HepG2 (cell line): ENCODE measurements around the gene MTG1. TPM values are rescaled to one million over a fixed set of nuclear protein-coding genes. Genes with fewer than 3 reads are reported as not detected.

Experiments
- ATAC-seq: fragments of 200-7000 bp; cut with Tn5 transposase; 3 replicates; pipeline ENCODE4 v1.9.1; 2020; ENCODE audit warnings: mild to moderate bottlenecking, moderate library complexity
- BruUV-seq: library from RNA; stranded (reverse); fragments of 400-500 nt; replicated peaks from 2 replicates; lab custom pipeline; 2021; lab: Mats Ljungman, UMichigan
- CTCF ChIA-PET: fragments of 300-600 bp; formaldehyde crosslinking; extraction: SDS; loops from one replicate; lab custom pipeline; 2021; ENCODE audit warnings: low total read pairs, inconsistent platforms, low intra/inter-chr PET ratio; lab: Yijun Ruan, JAX
- POLR2A ChIA-PET: fragments of 350-600 bp; sonication (Branson Sonifier 250); formaldehyde crosslinking; loops from one replicate; lab custom pipeline; 2020; ENCODE audit warnings: antibody characterized with exemption, inconsistent platforms; lab: Yijun Ruan, JAX
- DNase-seq: peaks from one replicate; pipeline ENCODE4 v3.0.0-alpha.2; 2015; ENCODE audit warnings: low spot score
- FAIRE-seq: peaks from 3 replicates; lab custom pipeline; 2011; peaks lifted over from hg19 to GRCh38; lab: Jason Lieb, UNC
- H2AFZ ChIP-seq: one replicate; pipeline ENCODE4 v1.6.1; 2011; ENCODE audit warnings: low read length, inconsistent platforms
- H3K27ac ChIP-seq: fragments of 300-600 bp; 3 replicates; pipeline ENCODE4 v1.8.0; 2011; ENCODE audit warnings: mixed run types, mild to moderate bottlenecking, mixed read lengths, low read length, inconsistent platforms; ENCODE audit not compliant: insufficient read depth; ENCODE audit errors: extremely low read length
- H3K27me3 ChIP-seq, 2 experiments: fragments of 200-600 bp in 1 of 2; 2 replicates in 1 of 2; 3 replicates in 1 of 2; pipeline versions ENCODE4 v1.6.0 to v1.8.0; 2011; ENCODE audit warnings: low read length in 2 of 2, mild to moderate bottlenecking in 2 of 2, moderate library complexity in 2 of 2, inconsistent platforms in 1 of 2; ENCODE audit not compliant: insufficient read depth in 2 of 2, control insufficient read depth in 1 of 2
- H3K36me3 ChIP-seq, 2 experiments: fragments of 200-600 bp in 1 of 2; replicated peaks in 1 of 2; 2 replicates in 1 of 2; 3 replicates in 1 of 2; pipeline versions ENCODE4 v1.5.1 to v1.8.0; 2011; ENCODE audit warnings: low read length in 2 of 2, inconsistent platforms in 1 of 2; ENCODE audit not compliant: insufficient read depth in 2 of 2, control insufficient read depth in 1 of 2
- H3K4me1 ChIP-seq: 2 replicates; pipeline ENCODE4 v1.5.1; 2012; ENCODE audit warnings: low read length, inconsistent platforms; ENCODE audit not compliant: insufficient read depth
- H3K4me2 ChIP-seq: 2 replicates; pipeline ENCODE4 v1.6.0; 2011; ENCODE audit warnings: low read depth, low read length, inconsistent platforms
- H3K4me3 ChIP-seq, 3 experiments: fragments of 200-600 bp in 1 of 3; sonication (generic), shearing (Covaris generic) in 1 of 3; replicated peaks in 1 of 3; 2 replicates each; pipeline ENCODE4 v1.5.1; 2011 to 2016; ENCODE audit warnings: low read length in 3 of 3, inconsistent platforms in 2 of 3, low read depth in 2 of 3, mild to moderate bottlenecking in 2 of 3, control low read depth in 1 of 3, mixed read lengths in 1 of 3; ENCODE audit not compliant: insufficient read depth in 1 of 3
- H3K79me2 ChIP-seq: one replicate; pipeline ENCODE4 v1.6.1; 2011; ENCODE audit warnings: low read length, inconsistent platforms; ENCODE audit not compliant: insufficient read depth
- H3K9ac ChIP-seq: 2 replicates; pipeline ENCODE4 v1.6.0; 2011; ENCODE audit warnings: mild to moderate bottlenecking, low read depth, low read length, inconsistent platforms; ENCODE audit not compliant: insufficient read depth
- H3K9me3 ChIP-seq: 2 replicates; pipeline ENCODE4 v1.5.1; 2012; ENCODE audit warnings: mild to moderate bottlenecking, low read length
- H4K20me1 ChIP-seq: 2 replicates; pipeline ENCODE4 v1.6.0; 2011; ENCODE audit warnings: inconsistent platforms, mild to moderate bottlenecking, low read length, moderate library complexity; ENCODE audit not compliant: insufficient read depth
- ARNTL ChIP-seq: sonication (generic); formaldehyde crosslinking; IDR thresholded peaks from 2 replicates; pipeline ENCODE4 v1.4.0; 2020; ENCODE audit warnings: mild to moderate bottlenecking, missing genetic modification reagents
- CHD4 ChIP-seq: fragments of 200-600 bp; sonication (generic); IDR thresholded peaks from 2 replicates; pipeline ENCODE4 v1.7.0; 2017; ENCODE audit warnings: mild to moderate bottlenecking, low read length, borderline replicate concordance
- EZH2 ChIP-seq: conservative IDR thresholded peaks from 2 replicates; pipeline ENCODE4 v1.6.1; 2012; ENCODE audit warnings: mild to moderate bottlenecking, low read depth, low read length, moderate library complexity
- RFX3 ChIP-seq: IDR thresholded peaks from 2 replicates; pipeline ENCODE4 v1.6.1; 2016; ENCODE audit warnings: missing biosample characterization, missing genetic modification reagents
- SP4 ChIP-seq: sonication (generic); formaldehyde crosslinking; IDR thresholded peaks from 2 replicates; pipeline ENCODE4 v1.8.1; 2023; ENCODE audit warnings: mild to moderate bottlenecking, missing genetic modification reagents
- ZNF468 ChIP-seq: sonication (generic); formaldehyde crosslinking; IDR thresholded peaks from 2 replicates; pipeline ENCODE4 v1.8.0; 2022; ENCODE audit warnings: mild to moderate bottlenecking, moderate library complexity, missing genetic modification reagents
- ZNF879 ChIP-seq: sonication (generic); formaldehyde crosslinking; IDR thresholded peaks from 2 replicates; pipeline ENCODE4 v1.8.1; 2023; ENCODE audit warnings: missing genetic modification reagents
- WGBS: methylation state at CpG from one replicate; pipeline ENCODE4 v1.1.6; 2017; ENCODE audit warnings: low lambda C conversion rate; 5-methylcytosine and 5-hydroxymethylcytosine counted together
- in situ Hi-C: cut with HindIII; loops from 2 replicates; pipeline ENCODE4 v1.10.0; 2017; ENCODE audit warnings: low pct_unique_long_range_greater_than_20kb; ENCODE audit not compliant: extremely low pct_ligation_motif_present
- intact Hi-C: fragments of 100-400 bp; cut with micrococcal nuclease; formaldehyde crosslinking; loops from one replicate; pipeline ENCODE4 v1.10.0; 2022; ENCODE audit not compliant: unreplicated experiment
- polyA plus RNA-seq, 8 experiments: library from polyadenylated mRNA; depleted of rRNA in 3 of 8; stranded (reverse) in 7 of 8; unstranded in 1 of 8; fragments of >200 nt; fragmentation: Illumina TruSeq in 4 of 8; extraction: Trizol in 4 of 8; gene quantifications; 2 replicates each; pipeline versions ENCODE4 v1.2.1 to v1.2.3, GENCODE V29; 2011 to 2016; ENCODE audit warnings: low read depth in 4 of 8, missing spikeins in 1 of 8, mixed read lengths in 1 of 8; ENCODE audit not compliant: insufficient read depth in 1 of 8
- total RNA-seq, 5 experiments: library from RNA; depleted of rRNA; stranded (reverse); fragments of >200 nt; fragmentation: Illumina TruSeq; extraction: Trizol; gene quantifications; 2 replicates each; pipeline ENCODE4 v1.2.3, GENCODE V29; 2016; ENCODE audit warnings: low read depth in 1 of 5
- TF ChIP-seq, protein P1 (sequence below): sonication (generic); formaldehyde crosslinking; IDR thresholded peaks from 2 replicates; pipeline ENCODE4 v1.8.0; 2022; ENCODE audit warnings: mild to moderate bottlenecking, missing genetic modification reagents; ENCODE audit not compliant: insufficient replicate concordance

Gene MTG1
- total and polyA plus RNA-seq, 2 of the 13 experiments (the other 11 are each of a cell fraction or from before 2014, with no cell fraction given) = 42.0 to 103 TPM

DNA sequence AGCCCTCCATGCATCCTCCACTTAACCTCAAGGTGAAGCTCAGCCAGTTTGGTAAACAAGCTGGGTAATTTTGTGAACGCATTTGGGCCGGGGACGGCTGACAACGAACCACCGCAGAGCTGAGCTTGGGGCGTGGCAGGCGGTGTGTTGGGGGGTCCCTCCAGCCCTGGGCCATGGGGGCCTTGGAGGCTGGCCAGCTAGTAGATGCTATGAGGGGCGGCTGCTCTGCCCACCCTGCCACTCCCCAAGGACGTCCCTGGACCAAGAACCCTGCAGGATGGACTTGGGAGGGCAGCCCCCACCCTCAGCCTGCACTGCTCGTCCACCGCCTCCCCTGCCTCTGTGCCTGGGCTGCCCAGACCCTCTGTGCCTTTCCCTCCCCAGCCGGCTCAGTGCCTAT is 47.8 kb downstream of the MTG1 start:
- H3K4me1 ChIP-seq = no peaks in the 10 kb centered on the region
- intact Hi-C loops (no loop called here), in situ Hi-C loops (no loop called here)
- no peak for ATAC-seq
- no peak for TF ChIP-seq RFX3 (CRISPR knock-in tag)
- no peak for TF ChIP-seq EZH2
- TF ChIP-seq, protein P1, sequence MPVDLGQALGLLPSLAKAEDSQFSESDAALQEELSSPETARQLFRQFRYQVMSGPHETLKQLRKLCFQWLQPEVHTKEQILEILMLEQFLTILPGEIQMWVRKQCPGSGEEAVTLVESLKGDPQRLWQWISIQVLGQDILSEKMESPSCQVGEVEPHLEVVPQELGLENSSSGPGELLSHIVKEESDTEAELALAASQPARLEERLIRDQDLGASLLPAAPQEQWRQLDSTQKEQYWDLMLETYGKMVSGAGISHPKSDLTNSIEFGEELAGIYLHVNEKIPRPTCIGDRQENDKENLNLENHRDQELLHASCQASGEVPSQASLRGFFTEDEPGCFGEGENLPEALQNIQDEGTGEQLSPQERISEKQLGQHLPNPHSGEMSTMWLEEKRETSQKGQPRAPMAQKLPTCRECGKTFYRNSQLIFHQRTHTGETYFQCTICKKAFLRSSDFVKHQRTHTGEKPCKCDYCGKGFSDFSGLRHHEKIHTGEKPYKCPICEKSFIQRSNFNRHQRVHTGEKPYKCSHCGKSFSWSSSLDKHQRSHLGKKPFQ (CRISPR knock-in tag) = no peak
- H4K20me1 ChIP-seq = no peaks in the 10 kb centered on the region
- H3K27me3 ChIP-seq = no peaks in the 10 kb centered on the region
- no peak overlapping the region for H3K4me3 ChIP-seq
- no peak overlapping the region for H3K27ac ChIP-seq
- H3K9ac ChIP-seq = no peak overlapping the region
- POLR2A ChIA-PET = no interaction called here
- H3K79me2 ChIP-seq = no peaks in the 10 kb centered on the region
- H3K4me2 ChIP-seq = no peak overlapping the region
- CTCF ChIA-PET = no interaction called here
- WGBS = 80% methylated on average over 1 of the region's 12 CpGs
- no peak for DNase-seq
- FAIRE-seq = no peak
- BruUV-seq = no TSS peak
- no peak overlapping the region for H2AFZ ChIP-seq
- H3K9me3 ChIP-seq = peaks cover 4% of the 10 kb centered on the region; the same call in 1 of the 2 replicates
- H3K36me3 ChIP-seq = no peaks in the 10 kb centered on the region

DNA sequence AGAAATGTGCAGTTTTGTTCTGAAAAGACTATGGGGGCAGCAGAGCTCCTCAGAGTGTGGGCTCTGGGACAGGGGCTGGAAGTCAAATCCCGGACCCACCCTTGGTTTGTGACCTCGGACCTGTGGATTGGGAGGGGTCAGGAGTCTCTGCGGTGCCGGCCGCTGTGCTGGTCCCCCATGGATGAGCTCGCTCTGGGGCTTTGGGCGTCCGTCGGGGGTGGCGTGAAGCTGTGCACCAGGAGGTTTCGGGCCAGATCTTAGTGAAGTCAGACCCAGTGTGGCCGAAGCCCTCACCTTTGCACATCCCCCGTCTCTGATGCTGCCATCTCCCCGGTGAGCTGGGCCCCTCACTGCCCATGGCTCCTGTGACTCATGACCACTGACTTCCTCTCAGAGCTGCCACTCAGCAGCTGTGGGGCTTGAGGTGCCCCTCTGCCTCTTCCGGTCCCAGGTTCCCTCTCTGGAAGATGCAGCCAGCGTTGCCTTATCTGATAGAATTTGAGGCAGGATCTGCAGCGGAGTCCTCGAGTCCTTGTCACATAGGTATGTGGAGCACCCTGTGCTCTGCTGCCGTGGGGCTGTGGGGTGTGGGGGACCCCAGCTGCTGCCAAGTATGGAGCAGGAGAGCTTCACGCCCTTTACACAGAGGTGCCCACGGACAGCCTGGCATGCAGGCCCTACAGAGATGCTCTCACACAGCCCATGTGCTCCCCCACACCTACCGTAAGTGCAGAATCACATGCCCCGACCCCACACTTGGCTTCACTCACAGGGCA is 48.4 kb downstream of the MTG1 start:
- Histone ChIP-seq H3K27ac (no peak overlapping the region), H3K9ac (no peak overlapping the region), H3K27me3 (no peaks in the 10 kb centered on the region), H3K4me1 (no peaks in the 10 kb centered on the region), H3K9me3 (peaks cover 9% of the 10 kb centered on the region; the same call in 1 of the 2 replicates), H3K79me2 (no peaks in the 10 kb centered on the region), H2AFZ (no peak overlapping the region), H4K20me1 (no peaks in the 10 kb centered on the region), H3K4me3 (no peak overlapping the region), H3K36me3 (no peaks in the 10 kb centered on the region), H3K4me2 (no peak overlapping the region)
- ATAC-seq (no peak), FAIRE-seq (no peak), DNase-seq (no peak)
- 50% methylated on average over 4 of the region's 23 CpGs for WGBS
- intact Hi-C loops = no loop called here
- BruUV-seq = no TSS peak
- ChIA-PET CTCF (no interaction called here), POLR2A (no interaction called here)
- in situ Hi-C loops = no loop called here
- TF ChIP-seq ZNF879 (no peak), ARNTL (CRISPR knock-in tag) (no peak), SP4 (CRISPR knock-in tag) (no peak), CHD4 (no peak), ZNF468 (no peak)
